ENCODE results near the gene RNU1-1.
"Not testable (repeated sequence)": the region's sequence is repeated elsewhere in the genome, so short reads cannot be mapped to it uniquely, and the experiment has no call there.

The RNU1-1 gene

GRCh38 chr1:16498573-16499413 lies 15.3 kb downstream of the RNU1-1 start:
- Mint-ChIP-seq H3K4me3 (peak overlapping the region; percentile 88 to 94 (median 92)), H3K36me3 (ENCODE audit: low read depth) (no peaks in the 10 kb centered on the region), H3K9me3 (no peaks in the 10 kb centered on the region), H3K27me3 (ENCODE audit: low read depth) (peaks cover 5% of the 10 kb centered on the region), H3K27ac (peak overlapping the region; percentile 95 to 97 (median 95)), H3K4me1 (peaks cover 9% of the 10 kb centered on the region)
- peak in 1 of 3 experiments; percentile 30 for TF ChIP-seq CTCF (IDR thresholded peaks at IDR 0.05; ENCODE audit: unreplicated experiment in 3 of 3)

DNA sequence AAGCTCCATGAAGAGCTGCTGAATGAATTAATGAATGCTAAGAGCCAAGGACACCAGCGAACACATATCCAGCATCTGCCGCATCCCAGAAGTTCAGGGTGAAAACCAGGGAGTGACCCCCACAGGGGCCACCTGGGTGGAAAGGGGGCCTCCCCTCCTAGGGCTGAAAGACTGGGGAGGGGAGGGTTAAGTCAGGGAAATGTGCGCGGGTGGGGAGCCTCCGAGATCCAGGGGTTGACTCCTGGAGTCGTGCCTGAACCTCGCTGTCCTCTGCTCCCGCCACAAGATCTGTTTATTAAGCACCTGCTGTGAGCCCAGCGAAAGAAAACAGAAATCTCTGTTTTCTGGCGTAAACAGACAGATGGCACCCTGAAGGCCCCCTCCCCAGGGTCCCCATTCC lies 16.0 kb downstream of the RNU1-1 start:
- H3K4me1 Mint-ChIP-seq; H3K9me3 Mint-ChIP-seq; H3K36me3 Mint-ChIP-seq (ENCODE audit: low read depth); H3K27me3 Mint-ChIP-seq (ENCODE audit: low read depth): not testable (repeated sequence)
- peak overlapping the region; percentile 83 to 88 (median 88) for H3K4me3 Mint-ChIP-seq
- peak overlapping the region; percentile 6 to 67 (median 66) for H3K27ac Mint-ChIP-seq

GRCh38 chr1:16497474-16497904 lies 16.6 kb downstream of the RNU1-1 start:
- not testable (repeated sequence) for H3K9me3 Mint-ChIP-seq; H3K4me1 Mint-ChIP-seq; H3K36me3 Mint-ChIP-seq (ENCODE audit: low read depth); H3K27me3 Mint-ChIP-seq (ENCODE audit: low read depth)
- H3K4me3 Mint-ChIP-seq, result peak overlapping the region; percentile 83 to 88 (median 88)
- H3K27ac Mint-ChIP-seq, result peak overlapping the region; percentile 6 to 67 (median 66)

DNA sequence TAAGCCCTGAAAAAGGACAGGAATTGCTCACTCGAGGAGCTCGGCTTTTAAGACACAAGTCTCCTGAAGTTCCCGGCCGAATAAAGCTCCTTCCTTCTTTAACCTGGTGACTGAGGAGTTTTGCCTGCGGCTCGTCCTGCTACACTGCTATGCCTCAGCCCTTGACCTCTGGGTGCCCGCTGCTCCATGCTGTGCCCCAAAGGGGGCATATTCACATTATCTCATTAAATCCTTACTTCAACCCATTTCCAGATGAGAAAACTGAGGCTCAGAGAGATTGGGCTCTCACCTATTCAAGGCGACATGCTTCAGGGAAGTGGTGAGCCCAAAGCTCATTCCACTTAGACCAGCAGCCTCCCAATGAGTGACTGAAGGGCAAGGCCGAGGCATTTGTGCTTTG lies 20.4 kb downstream of the RNU1-1 start:
- not testable (repeated sequence) for H3K27me3 Mint-ChIP-seq (ENCODE audit: low read depth); H3K9me3 Mint-ChIP-seq; H3K27ac Mint-ChIP-seq; H3K4me1 Mint-ChIP-seq; H3K4me3 Mint-ChIP-seq; H3K36me3 Mint-ChIP-seq (ENCODE audit: low read depth)

DNA sequence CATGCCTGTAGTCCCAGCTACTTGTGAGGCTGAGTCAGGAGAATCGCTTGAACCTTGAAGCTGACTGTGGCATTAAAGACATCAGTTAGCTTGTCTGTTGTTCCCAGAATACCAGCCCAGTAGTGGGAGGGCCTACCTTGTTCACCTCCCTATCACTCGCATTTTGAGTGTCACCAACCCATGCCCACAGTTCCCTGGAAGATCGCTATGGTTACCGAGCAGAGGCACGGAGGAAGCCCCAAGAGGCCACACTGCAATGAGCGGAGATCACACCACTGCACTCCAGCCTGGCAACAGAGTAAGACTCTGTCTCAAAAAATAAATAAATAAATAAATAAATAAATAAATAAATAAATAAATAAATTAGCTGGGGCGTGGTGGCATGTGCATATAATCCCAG lies 21.1 kb downstream of the RNU1-1 start:
- H3K27me3 Mint-ChIP-seq (ENCODE audit: low read depth); H3K4me3 Mint-ChIP-seq; H3K9me3 Mint-ChIP-seq; H3K27ac Mint-ChIP-seq; H3K4me1 Mint-ChIP-seq: not testable (repeated sequence)
- peaks cover 12% of the 10 kb centered on the region for H3K36me3 Mint-ChIP-seq (ENCODE audit: low read depth)

GRCh38 chr1:16491056-16491675 lies 22.9 kb downstream of the RNU1-1 start:
- Mint-ChIP-seq H3K4me3 (no peak overlapping the region), H3K9me3 (no peaks in the 10 kb centered on the region), H3K27me3 (ENCODE audit: low read depth) (no peaks in the 10 kb centered on the region), H3K36me3 (ENCODE audit: low read depth) (peaks cover 12% of the 10 kb centered on the region), H3K27ac (no peak overlapping the region), H3K4me1 (no peaks in the 10 kb centered on the region)
- no peak for TF ChIP-seq CTCF (IDR thresholded peaks at IDR 0.05; ENCODE audit: unreplicated experiment in 3 of 3)

DNA sequence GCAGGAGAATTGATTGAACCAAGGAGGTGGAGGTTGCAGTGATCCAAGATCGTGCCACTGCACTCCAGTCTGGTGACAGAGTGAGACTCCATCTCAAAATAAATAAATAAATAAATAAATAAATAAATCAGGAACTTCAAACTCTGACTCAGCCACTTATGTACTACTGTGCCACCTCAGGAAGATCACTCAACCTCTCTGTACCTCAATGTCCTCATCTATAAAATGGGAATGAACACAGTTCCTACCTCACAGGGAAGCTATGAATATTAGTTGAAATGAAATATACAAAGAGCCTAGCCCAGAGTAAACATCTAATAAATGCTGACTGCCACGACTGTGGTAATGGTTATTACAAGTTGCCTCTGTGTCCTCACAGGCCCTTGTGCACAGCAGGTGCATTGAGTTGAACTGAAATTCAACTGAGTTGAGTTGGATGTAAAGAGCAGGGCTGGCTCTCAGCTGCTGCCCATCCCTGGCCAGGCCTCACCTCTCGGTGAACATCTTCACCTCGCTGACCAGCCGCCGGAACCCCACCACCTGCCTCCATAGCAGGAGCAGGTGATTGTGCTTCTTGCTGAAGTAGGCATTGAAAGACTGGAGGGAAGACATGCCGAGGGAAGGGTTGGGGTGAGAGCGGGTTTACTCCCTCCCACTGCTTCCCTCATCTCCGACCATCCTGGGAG lies 24.7 kb downstream of the RNU1-1 start:
- H3K4me3 Mint-ChIP-seq; H3K4me1 Mint-ChIP-seq; H3K27ac Mint-ChIP-seq; H3K27me3 Mint-ChIP-seq (ENCODE audit: low read depth); H3K9me3 Mint-ChIP-seq: not testable (repeated sequence)
- H3K36me3 Mint-ChIP-seq (ENCODE audit: low read depth), result peaks cover 18% of the 10 kb centered on the region

DNA sequence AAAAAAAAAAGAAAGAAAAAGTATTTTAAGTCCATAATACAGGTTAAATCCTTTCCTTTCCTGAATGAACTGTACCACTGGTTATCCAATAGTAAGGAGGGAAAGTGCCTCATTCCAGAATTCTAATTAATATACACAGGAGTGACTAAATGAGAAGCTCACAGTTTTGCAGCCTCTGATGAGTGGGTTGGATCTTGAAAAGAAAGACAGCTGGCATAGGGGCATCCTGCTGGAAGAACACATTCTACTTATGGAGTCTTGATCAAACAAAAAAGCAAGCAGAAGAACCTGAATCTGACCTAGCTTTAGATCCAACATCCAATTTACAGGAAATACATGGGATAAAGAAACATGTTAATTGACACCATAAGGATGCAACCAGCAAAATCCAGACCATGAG lies 27.1 kb downstream of the RNU1-1 start:
- H3K4me3 Mint-ChIP-seq, result not testable (repeated sequence)

DNA sequence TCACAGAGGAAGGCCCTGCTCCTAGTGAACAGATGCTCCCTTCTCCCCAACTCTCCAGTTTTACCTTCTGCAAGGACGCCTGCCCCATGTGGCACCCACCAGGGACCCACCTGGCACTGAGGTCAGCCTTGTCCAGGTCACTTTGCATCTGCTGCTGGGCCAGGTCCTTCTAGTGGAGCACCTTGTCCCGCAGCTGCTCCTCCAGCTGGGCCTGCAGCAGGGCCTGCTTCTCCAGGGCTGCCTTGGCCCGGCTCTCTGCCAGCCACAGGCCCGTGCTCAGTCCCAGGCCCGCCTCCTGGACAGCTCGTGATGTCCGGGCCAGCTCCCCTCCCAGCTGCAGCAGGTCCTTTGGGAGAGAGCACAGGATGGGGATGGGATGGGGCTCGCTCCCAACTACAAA lies 27.8 kb downstream of the RNU1-1 start:
- H3K4me3 Mint-ChIP-seq; H3K27me3 Mint-ChIP-seq (ENCODE audit: low read depth); H3K27ac Mint-ChIP-seq; H3K4me1 Mint-ChIP-seq; H3K9me3 Mint-ChIP-seq: not testable (repeated sequence)
- peaks cover 29% of the 10 kb centered on the region for H3K36me3 Mint-ChIP-seq (ENCODE audit: low read depth)

More for the DNA sequence above, 27.1 kb downstream of the RNU1-1 start:
- H3K9me3 Mint-ChIP-seq; H3K4me1 Mint-ChIP-seq; H3K27me3 Mint-ChIP-seq (ENCODE audit: low read depth); H3K27ac Mint-ChIP-seq: not testable (repeated sequence)
- peaks cover 24% of the 10 kb centered on the region for H3K36me3 Mint-ChIP-seq (ENCODE audit: low read depth)

Data from nephron (organoid).